Stimulated activated CD4-positive, alpha-beta T cell treated with anti-CD3 and anti-CD28 coated beads, Interleukin-12 subunit alpha, Interleukin-12 subunit beta, amount 100 ng/mL, for 4 hours (primary cell): Measurements from ENCODE around the gene RMC1.
A peak's percentile ranks its signal among the peaks of the same experiment; 100 is the strongest.
"Not testable (repeated sequence)": the region's sequence is repeated elsewhere in the genome, so short reads cannot be mapped to it uniquely, and the experiment has no call there.

Source experiments
- DNase-seq: peaks from one replicate; pipeline ENCODE4 v3.0.0-alpha.2; 2020

RMC1 gene

DNA sequence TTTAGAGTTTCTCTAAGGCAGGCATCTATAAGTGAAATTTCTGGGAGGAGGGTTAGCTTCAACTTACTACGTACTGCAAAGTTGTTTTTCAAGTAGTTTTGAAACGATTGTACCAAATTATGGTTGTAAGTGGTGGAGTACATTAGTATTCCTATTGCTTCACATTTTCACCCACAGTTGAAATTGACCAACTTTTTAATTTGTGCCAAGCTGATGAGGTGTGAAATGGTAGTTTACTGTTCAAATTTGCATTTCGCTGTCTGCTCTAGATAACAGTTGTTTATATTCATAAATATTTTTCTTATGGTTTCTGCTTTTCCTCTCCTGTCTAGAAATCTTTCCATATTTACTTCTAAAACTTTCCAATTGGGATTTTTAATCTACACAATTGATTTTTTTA is 64.4 kb downstream of the RMC1 start:
- DNase-seq: no peak

DNA sequence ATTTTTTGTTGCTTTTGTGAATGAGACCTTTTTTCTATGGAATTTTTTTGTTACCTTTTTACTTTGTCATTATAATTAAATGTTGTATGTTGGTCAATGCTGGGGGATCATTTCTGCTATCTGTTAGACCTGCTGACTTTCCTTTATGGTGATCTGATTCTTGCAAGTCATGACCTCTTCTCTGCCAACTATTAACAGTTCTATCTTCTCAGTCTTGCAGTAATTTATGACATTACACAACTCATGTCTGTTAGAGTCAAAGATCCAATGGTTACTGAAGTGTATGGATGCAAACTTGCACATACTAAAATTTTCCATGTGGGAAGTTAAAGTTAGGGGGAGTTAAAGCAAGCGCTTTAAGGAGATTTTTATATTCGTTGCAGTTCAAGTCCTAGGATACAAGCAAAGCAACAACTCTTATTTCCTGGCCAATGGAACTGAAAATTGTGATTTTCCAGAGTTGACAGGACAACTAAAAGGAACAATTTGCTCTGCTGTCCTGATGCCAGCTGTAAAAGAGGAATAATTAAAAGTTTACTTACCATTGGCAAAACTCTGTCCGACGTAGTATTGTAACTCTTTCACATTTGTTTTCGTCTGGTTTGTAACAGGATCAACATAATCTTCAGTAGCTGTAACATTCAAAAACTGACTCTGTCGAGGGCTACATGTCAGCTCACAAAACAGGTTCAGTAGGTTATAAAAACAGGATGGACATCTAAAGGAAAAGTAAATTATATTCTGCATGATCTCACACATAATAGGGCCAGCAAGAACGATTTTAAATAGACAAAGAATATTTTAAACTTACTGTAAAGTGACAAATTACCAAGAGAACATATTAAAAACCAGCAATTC is 65.2 kb downstream of the RMC1 start:
- no peak for DNase-seq

DNA sequence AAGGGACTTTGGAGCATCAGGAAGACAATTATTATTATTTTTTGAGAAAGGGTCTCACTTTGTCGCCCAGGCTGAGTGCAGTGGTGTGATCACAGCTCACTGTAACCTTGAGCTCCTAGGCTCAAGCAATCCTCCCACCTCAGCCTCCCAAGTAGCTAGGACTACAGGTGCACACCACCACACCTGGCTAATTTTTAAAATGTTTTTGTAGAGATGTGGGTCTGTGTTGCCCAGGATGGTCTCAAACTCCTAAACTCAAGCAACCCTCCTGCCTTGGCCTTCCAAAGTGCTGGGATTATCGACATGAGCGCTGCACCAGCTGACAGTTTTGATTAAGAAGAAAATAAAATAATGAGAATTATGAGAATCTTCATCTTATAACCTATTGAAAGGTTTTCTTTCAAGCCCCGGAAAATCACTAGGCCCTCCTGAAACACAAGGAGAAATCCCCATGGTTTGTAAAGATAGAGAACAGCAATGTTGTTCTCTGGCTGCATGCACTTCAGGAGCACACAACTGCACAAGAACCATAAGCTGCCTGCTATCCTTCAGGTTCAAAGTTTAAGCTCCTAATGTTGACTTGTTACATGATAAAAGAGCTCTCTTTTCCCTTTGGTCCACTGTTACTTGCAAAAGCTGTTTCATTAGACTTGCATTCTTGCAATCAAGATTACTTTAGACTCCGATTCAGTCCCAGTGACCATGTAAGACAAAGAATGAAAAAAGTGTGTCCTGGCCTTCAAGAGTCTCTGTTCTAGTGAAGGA is 66.2 kb downstream of the RMC1 start:
- no peak for DNase-seq

DNA sequence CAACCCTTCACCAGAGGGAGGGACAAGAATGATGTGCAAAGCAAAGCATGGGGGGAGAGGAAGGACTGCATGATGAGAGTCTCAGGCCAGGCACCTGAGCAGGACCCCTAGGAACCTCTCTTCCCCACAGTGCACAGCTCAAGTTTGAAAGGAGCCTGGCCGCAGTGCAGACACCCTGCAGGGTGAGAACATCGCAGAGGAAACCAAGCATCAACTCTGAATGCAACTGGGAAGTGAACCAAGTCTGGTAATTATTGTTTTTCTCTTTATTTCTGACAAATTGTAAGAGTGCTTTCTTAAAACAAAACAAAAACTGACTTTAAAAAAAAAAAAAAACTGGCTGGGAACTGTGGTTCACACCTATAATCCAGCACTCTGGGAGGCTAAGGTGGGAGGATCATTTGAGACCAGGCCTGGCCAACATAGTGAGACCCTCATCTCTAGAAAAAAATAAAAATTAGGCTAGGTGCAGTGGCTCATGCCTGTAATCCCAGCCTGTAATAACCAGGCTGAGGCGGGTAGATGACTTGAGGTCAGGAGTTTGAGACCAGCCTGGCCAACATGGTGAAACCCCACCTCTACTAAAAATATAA is 67.7 kb downstream of the RMC1 start:
- DNase-seq: no peak

DNA sequence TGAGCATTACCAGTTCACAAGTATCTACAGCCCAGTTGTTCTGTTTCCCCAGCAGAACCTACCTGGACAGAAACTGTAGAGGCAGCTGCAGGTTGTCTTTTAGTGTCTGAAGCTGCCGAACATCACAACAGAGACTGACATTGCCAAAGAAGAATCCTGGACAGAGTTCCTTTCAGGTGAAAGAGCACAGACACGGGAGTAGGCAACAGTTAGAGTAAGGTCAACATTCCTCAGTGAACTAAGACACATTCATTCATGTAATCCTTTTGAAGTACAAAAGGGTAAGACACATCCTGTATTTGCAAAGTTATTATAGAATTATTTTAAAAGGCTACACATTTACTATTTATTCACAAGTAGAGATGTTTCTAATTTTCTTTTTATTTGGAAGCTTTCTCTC is 68.7 kb downstream of the RMC1 start:
- DNase-seq: no peak

DNA sequence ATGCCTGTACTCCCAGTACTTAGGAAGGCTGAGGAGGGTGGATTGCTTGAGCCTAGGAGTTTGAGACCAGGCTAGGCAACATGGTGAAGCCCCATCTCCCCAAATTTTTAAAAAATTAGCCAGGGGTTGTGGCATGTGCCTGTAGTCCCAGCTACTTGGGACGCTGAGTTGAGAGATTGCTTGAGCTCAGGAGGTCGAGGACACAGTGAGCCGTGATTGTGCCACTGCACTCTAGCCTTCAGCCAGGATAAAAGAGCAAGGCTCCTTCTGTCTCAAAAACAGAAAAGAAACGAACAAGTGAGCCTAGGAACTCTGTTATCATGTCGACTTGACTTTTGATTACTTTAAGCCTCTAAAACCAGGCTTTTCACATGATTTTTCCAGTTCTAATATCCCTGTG is 69.3 kb downstream of the RMC1 start:
- no peak for DNase-seq

DNA sequence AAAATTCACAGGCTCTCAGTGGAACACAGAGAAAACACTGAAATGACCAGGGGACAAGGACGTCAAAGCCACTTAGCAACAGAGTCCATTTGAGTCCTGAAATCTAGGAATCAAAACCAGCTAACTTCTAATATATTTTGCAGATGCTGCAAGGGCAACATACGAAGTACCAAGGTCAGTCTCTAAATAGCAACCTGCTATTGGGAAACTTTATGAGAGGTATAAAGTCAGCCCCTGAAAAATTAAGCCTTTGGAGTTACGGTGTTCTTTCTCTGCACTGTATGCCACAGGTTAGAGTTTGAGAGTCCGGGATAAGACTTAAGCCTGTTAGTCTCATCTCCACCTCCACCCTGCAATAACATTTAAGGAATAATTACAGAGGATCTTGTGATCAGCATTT is 69.7 kb downstream of the RMC1 start:
- no peak for DNase-seq

DNA sequence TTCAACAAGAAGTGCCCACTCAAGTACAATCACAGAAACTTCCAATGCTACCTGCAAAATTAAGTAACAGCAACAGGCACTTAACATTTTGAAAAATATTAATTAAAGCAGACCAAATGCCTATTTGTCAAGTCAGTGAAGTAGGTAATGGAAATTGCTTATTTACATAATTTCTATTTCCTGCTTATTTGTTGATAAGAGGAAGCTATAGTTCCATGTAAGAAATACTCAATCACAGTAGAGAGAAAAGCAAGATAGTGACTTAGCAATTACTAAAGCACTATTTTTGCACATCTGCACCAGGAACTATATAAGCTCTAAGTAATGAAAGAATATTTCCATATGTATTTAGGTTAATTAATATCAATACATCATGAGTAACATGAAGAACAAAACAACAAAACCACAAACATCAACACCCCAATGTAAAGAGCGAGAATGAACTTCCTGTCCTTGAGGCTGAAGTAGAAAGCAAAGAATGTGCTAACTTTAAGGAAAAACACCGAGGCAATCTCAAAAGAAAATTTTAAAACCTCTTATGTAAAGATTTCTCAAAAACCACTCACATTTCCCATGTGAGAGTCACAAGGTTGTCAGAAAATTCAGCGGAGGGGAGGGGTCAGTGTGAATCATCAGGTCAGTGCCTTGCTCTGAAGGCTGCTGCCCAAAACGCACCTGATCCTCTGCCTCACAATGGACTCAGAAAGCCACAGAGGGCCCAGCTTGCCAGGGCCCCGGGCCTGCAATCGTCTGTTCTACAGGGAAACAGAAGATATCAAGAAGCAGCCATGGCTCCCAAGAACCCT is 70.5 kb downstream of the RMC1 start:
- peak; percentile 18 for DNase-seq

DNA sequence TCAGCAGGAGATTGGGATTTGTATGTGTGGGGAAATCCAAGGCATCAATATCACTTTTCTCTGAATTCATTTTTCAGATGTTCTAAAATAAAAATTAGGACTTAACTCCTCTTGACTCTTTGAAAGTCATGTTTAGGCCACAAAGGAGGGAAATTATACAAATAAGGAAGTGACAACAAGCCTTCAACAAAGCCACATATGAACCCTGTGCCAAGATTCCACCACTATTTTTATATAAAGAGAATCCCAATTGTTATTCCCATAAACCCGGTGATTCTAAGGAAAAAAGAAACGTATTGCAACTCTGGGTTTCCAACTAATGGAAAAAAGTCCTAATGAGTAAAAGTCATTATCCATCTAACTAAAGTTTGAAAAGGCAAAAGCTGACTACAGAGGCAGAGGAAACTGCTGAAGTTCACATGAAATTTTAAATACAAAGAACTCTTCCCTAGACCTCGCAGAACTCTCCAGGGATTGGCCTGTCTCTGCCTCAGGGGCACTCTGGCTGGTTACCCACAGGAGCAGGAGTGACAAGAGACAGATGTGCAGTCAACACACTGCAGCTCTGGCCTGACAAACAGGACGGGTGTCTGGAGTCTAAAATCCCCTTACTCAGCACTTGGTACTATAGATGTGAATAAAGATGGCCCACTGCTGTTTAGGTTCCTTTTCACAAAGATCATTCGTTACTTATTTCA is 71.4 kb downstream of the RMC1 start:
- no peak for DNase-seq

DNA sequence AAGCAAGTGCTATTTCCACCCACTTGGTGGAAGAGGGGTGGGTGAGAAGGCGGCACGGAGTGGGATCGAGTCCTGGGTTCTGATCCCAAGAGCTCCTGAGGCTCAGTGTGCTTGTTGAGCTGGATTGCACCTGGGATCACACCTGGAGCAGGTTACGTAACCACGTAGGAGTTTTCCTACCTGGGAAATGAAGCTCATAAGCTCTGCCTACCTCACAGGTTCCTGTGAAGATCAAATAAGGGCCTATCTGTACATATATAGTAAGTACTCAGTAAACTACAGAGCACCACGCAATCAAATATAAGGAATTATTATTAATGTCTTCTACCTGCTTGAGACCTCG is 72.0 kb downstream of the RMC1 start:
- DNase-seq: no peak

DNA sequence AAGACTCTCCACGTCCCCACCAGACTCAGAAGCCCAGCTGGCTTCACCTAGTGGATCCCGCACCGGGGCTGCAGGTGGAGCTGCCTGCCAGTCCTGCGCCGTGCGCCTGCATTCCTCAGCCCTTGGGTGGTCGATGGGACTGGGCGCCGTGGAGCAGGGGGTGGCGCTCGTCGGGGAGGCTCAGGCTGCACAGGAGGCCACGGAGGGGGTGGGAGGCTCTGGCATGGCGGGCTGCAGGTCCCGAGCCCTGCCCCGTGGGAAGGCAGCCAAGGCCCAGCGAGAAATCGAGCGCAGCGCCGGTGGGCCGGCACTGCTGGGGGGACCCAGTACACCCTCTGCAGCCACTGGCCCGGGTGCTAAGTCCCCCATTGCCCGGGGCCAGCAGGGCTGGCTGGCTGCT is 74.2 kb downstream of the RMC1 start:
- not testable (repeated sequence) for DNase-seq

DNA sequence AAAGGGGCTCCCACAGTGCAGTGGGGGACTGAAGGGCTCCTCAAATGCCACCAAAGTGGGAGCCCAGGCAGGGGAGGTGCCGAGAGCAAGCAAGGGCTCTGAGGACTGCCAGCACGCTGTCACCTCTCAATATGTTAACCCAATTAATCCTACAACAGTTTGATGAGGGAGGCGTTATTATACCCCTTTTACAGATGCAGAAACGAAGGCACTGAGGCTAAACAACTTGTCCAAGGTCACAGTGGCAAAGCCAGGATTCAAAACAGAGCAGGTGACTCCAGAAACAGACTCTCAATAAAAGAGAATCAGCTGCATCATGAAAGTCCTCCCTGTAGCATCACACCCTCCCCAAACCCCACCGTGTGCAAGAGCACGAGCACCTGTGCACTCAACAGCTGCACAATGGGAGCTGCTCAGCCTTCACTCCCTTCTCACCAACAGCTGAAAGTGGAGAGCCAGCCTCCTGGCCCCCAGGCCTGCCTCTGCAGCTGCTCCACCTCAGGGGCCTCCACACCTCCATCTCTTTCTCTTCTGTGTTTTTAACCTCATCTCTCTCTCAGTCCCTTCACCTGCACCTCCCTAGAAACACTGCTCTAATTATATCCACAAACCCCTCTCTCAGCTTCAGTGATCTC is 74.9 kb downstream of the RMC1 start:
- DNase-seq: no peak

DNA sequence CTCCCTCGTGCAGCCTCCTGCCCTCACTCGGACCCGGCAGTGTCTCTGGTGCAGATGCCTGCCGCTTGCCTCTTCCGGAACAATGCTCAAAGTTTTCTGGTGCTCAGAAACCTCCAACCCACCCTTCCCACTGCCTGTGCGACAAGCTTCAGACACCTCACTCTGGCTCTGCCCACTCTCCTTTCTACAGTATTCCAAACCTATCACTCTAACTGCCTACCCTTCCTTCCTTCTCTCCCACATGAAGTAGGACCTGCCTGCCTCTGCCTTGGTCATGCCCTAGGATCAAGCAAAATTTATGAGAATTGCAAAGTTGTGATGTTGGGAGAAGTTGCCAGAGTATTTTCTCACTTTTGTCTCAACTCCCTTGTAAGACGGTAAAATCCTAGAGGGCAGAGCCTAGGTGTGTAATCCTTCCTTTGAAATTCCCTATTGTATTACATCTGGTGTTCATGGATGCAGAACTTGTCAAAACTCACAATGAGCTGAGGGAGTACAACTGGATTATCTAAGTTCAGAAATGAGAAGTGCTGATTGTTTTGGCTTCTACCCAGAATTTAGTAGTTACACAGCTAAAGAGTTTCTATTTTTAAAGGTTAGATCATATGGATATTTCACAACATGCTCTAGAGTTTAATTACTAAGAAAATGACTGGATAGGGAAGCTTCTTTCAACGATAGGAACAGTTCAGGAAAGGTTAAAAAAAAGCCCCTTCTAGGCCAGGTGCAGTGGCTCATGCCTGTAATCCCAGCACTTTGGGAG is 75.8 kb downstream of the RMC1 start:
- DNase-seq: no peak

DNA sequence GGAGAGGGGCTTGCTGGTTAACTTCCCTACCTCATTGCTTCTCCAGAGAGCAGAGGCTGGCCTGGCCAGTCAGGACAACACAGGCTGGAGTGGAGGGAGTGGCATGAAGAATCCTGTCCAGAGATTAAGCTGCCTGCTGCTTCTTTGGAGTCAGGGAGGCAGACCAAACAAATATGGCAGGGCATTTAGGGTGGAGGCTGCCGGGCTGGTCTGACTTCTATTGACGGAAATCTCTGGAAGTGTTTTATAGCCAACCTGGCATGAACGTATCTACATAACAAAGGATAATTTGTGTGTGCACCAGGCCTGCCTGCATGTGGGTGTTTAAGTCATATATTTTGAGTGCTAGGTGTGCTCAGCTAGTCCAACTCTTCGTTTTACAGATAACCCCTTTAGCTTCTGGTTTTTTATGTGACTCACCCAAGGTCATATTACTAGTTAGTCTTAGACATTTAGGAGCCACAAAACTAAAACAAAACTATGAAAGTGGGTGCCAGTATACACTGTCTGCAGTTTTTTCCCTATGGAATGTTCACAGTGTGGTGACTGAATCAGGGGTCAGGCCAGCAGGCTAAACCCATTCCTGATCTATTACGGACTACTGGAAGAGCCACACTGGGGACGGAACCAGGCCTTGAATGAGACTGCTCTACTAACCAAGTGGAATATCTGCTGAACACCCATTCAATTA is 77.5 kb downstream of the RMC1 start:
- DNase-seq: no peak
